ENCODE measurements around the gene DCLRE1C.

DNA sequence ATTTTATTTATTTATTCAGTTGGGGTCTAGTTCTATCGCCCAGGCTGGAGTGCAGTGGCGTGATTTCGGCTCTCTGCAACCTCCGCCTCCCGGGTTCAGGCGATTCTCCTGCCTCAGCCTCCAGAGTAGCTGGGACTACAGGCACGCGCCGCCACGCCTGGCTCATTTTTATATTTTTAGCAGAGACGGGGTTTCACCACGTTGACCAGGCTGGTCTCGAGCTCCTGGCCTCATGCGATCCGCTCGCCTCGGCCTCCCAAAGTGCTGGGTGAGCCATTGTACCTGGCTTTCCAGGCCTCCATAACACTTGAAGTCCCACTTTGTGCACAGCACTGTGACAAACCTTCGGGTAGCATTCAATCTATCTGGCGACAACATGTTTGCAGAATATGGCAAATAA, 1.0 kb upstream of the DCLRE1C start:
- TF ChIP-seq POLR2A (IDR thresholded peaks at IDR 0.05): no peak
- TF ChIP-seq, protein P1, sequence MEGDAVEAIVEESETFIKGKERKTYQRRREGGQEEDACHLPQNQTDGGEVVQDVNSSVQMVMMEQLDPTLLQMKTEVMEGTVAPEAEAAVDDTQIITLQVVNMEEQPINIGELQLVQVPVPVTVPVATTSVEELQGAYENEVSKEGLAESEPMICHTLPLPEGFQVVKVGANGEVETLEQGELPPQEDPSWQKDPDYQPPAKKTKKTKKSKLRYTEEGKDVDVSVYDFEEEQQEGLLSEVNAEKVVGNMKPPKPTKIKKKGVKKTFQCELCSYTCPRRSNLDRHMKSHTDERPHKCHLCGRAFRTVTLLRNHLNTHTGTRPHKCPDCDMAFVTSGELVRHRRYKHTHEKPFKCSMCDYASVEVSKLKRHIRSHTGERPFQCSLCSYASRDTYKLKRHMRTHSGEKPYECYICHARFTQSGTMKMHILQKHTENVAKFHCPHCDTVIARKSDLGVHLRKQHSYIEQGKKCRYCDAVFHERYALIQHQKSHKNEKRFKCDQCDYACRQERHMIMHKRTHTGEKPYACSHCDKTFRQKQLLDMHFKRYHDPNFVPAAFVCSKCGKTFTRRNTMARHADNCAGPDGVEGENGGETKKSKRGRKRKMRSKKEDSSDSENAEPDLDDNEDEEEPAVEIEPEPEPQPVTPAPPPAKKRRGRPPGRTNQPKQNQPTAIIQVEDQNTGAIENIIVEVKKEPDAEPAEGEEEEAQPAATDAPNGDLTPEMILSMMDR (IDR thresholded peaks at IDR 0.05): no peak
